ENCODE results near the gene PAPOLG. TPM values are rescaled to one million over a fixed set of nuclear protein-coding genes. Genes with fewer than 3 reads are reported as not detected.

Gene PAPOLG
- polyA plus RNA-seq, 1 donor (not counting 4 experiments of a cell fraction or from before 2014, with no cell fraction given): 14.1 TPM

GRCh38 chr2:60821133-60821469 is 65.0 kb downstream of the PAPOLG start:
- dilution Hi-C loops (cut with MboI; ENCODE audit: extremely low pct_ligation_motif_present, low sequenced_read_pairs): no loop called here
- Histone ChIP-seq H2AFZ (ENCODE audit: control insufficient read depth, low read length) (no peak overlapping the region), H3K9me1 (ENCODE audit: control insufficient read depth, extremely low read depth, insufficient read depth, low read length) (no peaks in the 10 kb centered on the region), H3K27ac (ENCODE audit: control insufficient read depth, insufficient read depth, low read length) (no peak overlapping the region), H3K27me3 (ENCODE audit: control insufficient read depth, extremely low read depth, insufficient read depth, low read length) (no peaks in the 10 kb centered on the region), H3K36me3 (ENCODE audit: control insufficient read depth in 2 of 2, extremely low read depth in 1 of 2, insufficient read depth in 2 of 2, low read length in 2 of 2) (no peaks in the 10 kb centered on the region), H3K4me1 (ENCODE audit: control insufficient read depth, extremely low read depth, insufficient read depth, low read length) (no peaks in the 10 kb centered on the region), H3K9ac (ENCODE audit: control insufficient read depth, extremely low read depth, insufficient read depth, low read length) (no peak overlapping the region), H3K79me2 (ENCODE audit: control insufficient read depth, insufficient read depth, low read length) (no peaks in the 10 kb centered on the region), H3K4me2 (ENCODE audit: control insufficient read depth, extremely low read depth, insufficient read depth, low read depth, low read length) (no peak overlapping the region), H3K9me3 (ENCODE audit: control insufficient read depth, low read depth, low read length) (no peaks in the 10 kb centered on the region), H3K4me3 (ENCODE audit: control insufficient read depth in 2 of 3, extremely low read depth in 1 of 3, insufficient read depth in 2 of 3, low read depth in 1 of 3, low read length in 3 of 3) (no peak overlapping the region), H4K20me1 (ENCODE audit: control insufficient read depth, extremely low read depth, insufficient read depth, low read length) (no peaks in the 10 kb centered on the region)
- DNase-seq (ENCODE audit: low read depth, low spot score) (no peak), FAIRE-seq (no peak)
- TF ChIP-seq EZH2 (IDR thresholded peaks at IDR 0.05; ENCODE audit: low read length) (no peak), CTCF (optimal IDR thresholded peaks at IDR 0.05 in 1 of 3, IDR thresholded peaks at IDR 0.05 in 1 of 3, conservative IDR thresholded peaks at IDR 0.05 in 1 of 3; ENCODE audit: extremely low read depth in 1 of 3, insufficient read depth in 2 of 3, low read length in 3 of 3) (no peak)

DNA sequence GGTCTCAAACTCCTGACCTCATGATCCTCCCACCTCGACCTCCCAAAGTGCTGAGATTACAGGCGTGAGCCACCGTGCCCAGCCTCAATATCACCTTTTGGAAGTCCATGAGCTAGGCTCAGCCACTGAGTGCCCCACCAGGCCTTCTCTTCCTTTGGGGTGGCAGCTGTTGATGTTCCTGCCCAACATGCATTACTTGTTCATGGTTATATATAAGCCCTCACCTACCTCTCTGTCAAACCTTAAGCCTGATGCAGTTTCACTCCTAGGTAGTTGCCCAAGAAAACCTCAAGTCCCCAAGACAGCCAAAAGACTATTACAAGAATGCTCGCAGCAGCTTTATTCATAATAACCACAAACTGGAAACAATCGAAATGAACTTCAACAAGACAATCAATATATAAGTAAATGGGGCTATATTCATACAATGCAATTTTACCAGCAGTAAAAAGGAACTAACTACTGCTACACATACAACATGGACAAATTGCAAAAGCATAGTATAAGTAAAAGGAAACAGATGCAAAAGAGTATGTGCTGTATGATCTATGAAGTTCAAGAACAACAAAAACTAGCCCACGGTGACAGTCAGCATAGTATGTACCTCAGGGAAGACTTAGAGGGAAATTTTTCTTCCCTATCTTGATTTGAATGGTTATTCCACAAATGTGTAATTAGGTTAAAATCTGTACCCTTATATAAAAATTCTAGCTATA is 65.7 kb downstream of the PAPOLG start:
- DNase-seq (ENCODE audit: low read depth, low spot score): no peak
- Histone ChIP-seq H3K36me3 (ENCODE audit: control insufficient read depth in 2 of 2, extremely low read depth in 1 of 2, insufficient read depth in 2 of 2, low read length in 2 of 2) (no peaks in the 10 kb centered on the region), H3K4me2 (ENCODE audit: control insufficient read depth, extremely low read depth, insufficient read depth, low read depth, low read length) (no peak overlapping the region), H3K79me2 (ENCODE audit: control insufficient read depth, insufficient read depth, low read length) (no peaks in the 10 kb centered on the region), H3K9me1 (ENCODE audit: control insufficient read depth, extremely low read depth, insufficient read depth, low read length) (no peaks in the 10 kb centered on the region), H4K20me1 (ENCODE audit: control insufficient read depth, extremely low read depth, insufficient read depth, low read length) (no peaks in the 10 kb centered on the region), H3K9me3 (ENCODE audit: control insufficient read depth, low read depth, low read length) (no peaks in the 10 kb centered on the region), H3K9ac (ENCODE audit: control insufficient read depth, extremely low read depth, insufficient read depth, low read length) (no peak overlapping the region), H3K27ac (ENCODE audit: control insufficient read depth, insufficient read depth, low read length) (no peak overlapping the region), H3K27me3 (ENCODE audit: control insufficient read depth, extremely low read depth, insufficient read depth, low read length) (no peaks in the 10 kb centered on the region), H3K4me3 (ENCODE audit: control insufficient read depth in 2 of 3, extremely low read depth in 1 of 3, insufficient read depth in 2 of 3, low read depth in 1 of 3, low read length in 3 of 3) (no peak overlapping the region), H2AFZ (ENCODE audit: control insufficient read depth, low read length) (no peak overlapping the region), H3K4me1 (ENCODE audit: control insufficient read depth, extremely low read depth, insufficient read depth, low read length) (no peaks in the 10 kb centered on the region)
- dilution Hi-C loops (cut with MboI; ENCODE audit: extremely low pct_ligation_motif_present, low sequenced_read_pairs): no loop called here
- no peak for TF ChIP-seq CTCF (optimal IDR thresholded peaks at IDR 0.05 in 1 of 3, IDR thresholded peaks at IDR 0.05 in 1 of 3, conservative IDR thresholded peaks at IDR 0.05 in 1 of 3; ENCODE audit: extremely low read depth in 1 of 3, insufficient read depth in 2 of 3, low read length in 3 of 3)
- no peak for TF ChIP-seq EZH2 (IDR thresholded peaks at IDR 0.05; ENCODE audit: low read length)
- no peak for FAIRE-seq

All from keratinocyte (primary cell).